Left cardiac atrium (tissue), 4 donors: ENCODE data around the gene CD151. TPM values are rescaled to one million over a fixed set of nuclear protein-coding genes. Genes with fewer than 3 reads are reported as not detected.

ENCODE experiments used
- ATAC-seq, 2 donors: fragments of 200-7000 bp; cut with Tn5 transposase; one replicate each; pipeline ENCODE4 v1.9.1; 2020; ENCODE audit warnings: mild to moderate bottlenecking in 2 of 2, moderate library complexity in 2 of 2
- DNase-seq: peaks from one replicate; pipeline ENCODE4 v3.0.0-alpha.2; 2020
- intact Hi-C, 2 donors: fragments of 100-400 bp; cut with DNase I; formaldehyde crosslinking; loops; one replicate each; pipeline versions ENCODE4 v1.14.1 to v1.15.1; 2022 to 2023
- total RNA-seq, 2 donors: library from RNA; stranded (reverse); fragmentation: NEBNext Ultra II Directional; extraction: Animal tissue kit (Norgen Biotek cat#: 25700); gene quantifications; one replicate each; pipeline ENCODE4 v1.2.1, GENCODE V29; 2021
- donor health status: DM: no; HTN: yes; CAD: no.
- donor health status: DM: no; HTN: yes; CAD: no; lungs with severe emphysema.
- donor health status: DM: yes; HTN: yes; CAD: no.
- donor health status: Dilated cardiomyopathy.

The CD151 gene
- total RNA-seq, 2 donors from 2014 or later: 382 to 489 TPM

- ATAC-seq: peak; percentile 56 to 60
- peak; percentile 81 for DNase-seq
- intact Hi-C loops: no loop called here
These were observed 36.9 kb upstream of the CD151 start for GRCh38 chr11:795634-796564.

GRCh38 chr11:796565-797295 is 36.0 kb upstream of the CD151 start:
- intact Hi-C loops: no loop called here
- ATAC-seq: no peak
- DNase-seq: no peak

- peak; percentile 62 to 67 for ATAC-seq
- intact Hi-C loops: no loop called here
- peak; percentile 79 for DNase-seq
These were observed 35.3 kb upstream of the CD151 start for GRCh38 chr11:797296-798092.

GRCh38 chr11:798093-798713 is 34.5 kb upstream of the CD151 start, which contains the start of gene SLC25A22:
TSS of gene SLC25A22 (minus strand) at chr11:798281. CDS start at chr11:795006, 3,275 bp downstream.
- peak; percentile 71 to 75 for ATAC-seq
- intact Hi-C loops: no loop called here
- peak; percentile 85 for DNase-seq

- ATAC-seq (no peak), DNase-seq (no peak)
- intact Hi-C loops: no loop called here
These were observed 33.0 kb upstream of the CD151 start for GRCh38 chr11:799641-800316.

- no peak for ATAC-seq
- DNase-seq: no peak
- intact Hi-C loops: no loop called here
These were observed 32.3 kb upstream of the CD151 start for GRCh38 chr11:800473-800872.

GRCh38 chr11:801097-801780 is 31.5 kb upstream of the CD151 start:
- no peak for ATAC-seq
- DNase-seq: no peak
- intact Hi-C loops: no loop called here

GRCh38 chr11:802018-802617 is 30.6 kb upstream of the CD151 start:
- ATAC-seq (no peak), DNase-seq (no peak)
- intact Hi-C loops: no loop called here

GRCh38 chr11:802693-803466 is 29.9 kb upstream of the CD151 start:
- intact Hi-C loops: no loop called here
- ATAC-seq: no peak
- DNase-seq: no peak

GRCh38 chr11:803467-803742 is 29.3 kb upstream of the CD151 start:
- DNase-seq: no peak
- intact Hi-C loops: no loop called here
- ATAC-seq: no peak

- no peak for ATAC-seq
- no peak for DNase-seq
- intact Hi-C loops: no loop called here
These were observed 28.8 kb upstream of the CD151 start for GRCh38 chr11:803770-804598.

- intact Hi-C loops: no loop called here
- DNase-seq (no peak), ATAC-seq (no peak)
These were observed 28.2 kb upstream of the CD151 start for GRCh38 chr11:804599-804964.

GRCh38 chr11:808427-809286 is 24.1 kb upstream of the CD151 start:
- ATAC-seq (no peak), DNase-seq (peak; percentile 90)
- intact Hi-C loops: no loop called here

GRCh38 chr11:809287-810039 is 23.3 kb upstream of the CD151 start, which contains the start of gene RPLP2:
TSS of gene RPLP2 (plus strand) at chr11:809967. CDS start at chr11:810235, 268 bp downstream.
- DNase-seq (peak; percentile 99), ATAC-seq (peak; percentile 90 to 93)
- intact Hi-C loops: no loop called here
